HUES64 (cell line): ENCODE results near the gene CDC42BPB.

Source experiments
- H3K27ac ChIP-seq: 2 replicates; pipeline ENCODE4 v1.7.0; 2013; ENCODE audit warnings: low read depth, low read length, inconsistent platforms
- H3K27me3 ChIP-seq: 2 replicates; pipeline ENCODE4 v1.6.1; 2013; ENCODE audit warnings: mild to moderate bottlenecking, low read length; ENCODE audit not compliant: insufficient read depth
- H3K36me3 ChIP-seq: 2 replicates; pipeline ENCODE4 v1.6.1; 2013; ENCODE audit warnings: mild to moderate bottlenecking, low read length; ENCODE audit not compliant: insufficient read depth
- H3K4me1 ChIP-seq: 2 replicates; pipeline ENCODE4 v1.6.1; 2013; ENCODE audit warnings: mild to moderate bottlenecking, low read length, moderate library complexity; ENCODE audit not compliant: insufficient read depth
- H3K4me3 ChIP-seq: 2 replicates; pipeline ENCODE4 v1.5.1; 2013; ENCODE audit warnings: mild to moderate bottlenecking, low read length, moderate library complexity
- H3K9ac ChIP-seq: 2 replicates; pipeline ENCODE4 v1.6.1; 2013; ENCODE audit warnings: mild to moderate bottlenecking, low read depth, low read length
- H3K9me3 ChIP-seq: 2 replicates; pipeline ENCODE4 v1.6.1; 2013; ENCODE audit warnings: low read depth, low read length; ENCODE audit not compliant: insufficient read depth
- WGBS: fragments of 150-250, 120-280 bp; methylation state at CpG from one replicate; pipeline ENCODE4 v1.1.7; 2013; ENCODE audit warnings: missing lambda C conversion rate; 5-methylcytosine and 5-hydroxymethylcytosine counted together

CDC42BPB gene

GRCh38 chr14:103081951-103082350 is 24.6 kb upstream of the CDC42BPB start:
- no peaks in the 10 kb centered on the region for H3K36me3 ChIP-seq
- H3K9ac ChIP-seq = no peak overlapping the region
- H3K27me3 ChIP-seq = peaks cover 48% of the 10 kb centered on the region
- WGBS = 93% methylated on average over 2 of the region's 2 CpGs
- no peaks in the 10 kb centered on the region for H3K9me3 ChIP-seq
- H3K4me1 ChIP-seq = no peaks in the 10 kb centered on the region
- H3K4me3 ChIP-seq = no peak overlapping the region
- no peak overlapping the region for H3K27ac ChIP-seq

- Histone ChIP-seq H3K9me3 (no peaks in the 10 kb centered on the region), H3K4me1 (no peaks in the 10 kb centered on the region), H3K4me3 (no peak overlapping the region), H3K27me3 (peaks cover 46% of the 10 kb centered on the region), H3K9ac (no peak overlapping the region), H3K27ac (no peak overlapping the region), H3K36me3 (no peaks in the 10 kb centered on the region)
- 86% methylated on average over 11 of the region's 11 CpGs for WGBS
These were observed 21.7 kb upstream of the CDC42BPB start for GRCh38 chr14:103078860-103079587.

- Histone ChIP-seq H3K9me3 (no peaks in the 10 kb centered on the region), H3K4me1 (no peaks in the 10 kb centered on the region), H3K36me3 (no peaks in the 10 kb centered on the region), H3K27ac (no peak overlapping the region), H3K9ac (no peak overlapping the region), H3K4me3 (no peak overlapping the region), H3K27me3 (peaks cover 41% of the 10 kb centered on the region)
- 17% methylated on average over 9 of the region's 9 CpGs for WGBS
These were observed 21.0 kb upstream of the CDC42BPB start for GRCh38 chr14:103078420-103078749.

- WGBS = 34% methylated on average over 21 of the region's 21 CpGs
- H3K4me1 ChIP-seq = no peaks in the 10 kb centered on the region
- H3K9me3 ChIP-seq = no peaks in the 10 kb centered on the region
- no peaks in the 10 kb centered on the region for H3K36me3 ChIP-seq
- peaks cover 9% of the 10 kb centered on the region for H3K27me3 ChIP-seq
- H3K27ac ChIP-seq = no peak overlapping the region
- no peak overlapping the region for H3K9ac ChIP-seq
- H3K4me3 ChIP-seq = peak overlapping the region; percentile 63
These were observed 17.5 kb upstream of the CDC42BPB start for GRCh38 chr14:103074729-103075367.

- H3K27ac ChIP-seq = no peak overlapping the region
- no peaks in the 10 kb centered on the region for H3K36me3 ChIP-seq
- H3K27me3 ChIP-seq = peaks cover 9% of the 10 kb centered on the region
- no peaks in the 10 kb centered on the region for H3K9me3 ChIP-seq
- H3K4me3 ChIP-seq = no peak overlapping the region
- WGBS = 85% methylated on average over 21 of the region's 21 CpGs
- no peak overlapping the region for H3K9ac ChIP-seq
- no peaks in the 10 kb centered on the region for H3K4me1 ChIP-seq
These were observed 16.8 kb upstream of the CDC42BPB start for GRCh38 chr14:103073876-103074728.

- Histone ChIP-seq H3K9ac (no peak overlapping the region), H3K4me1 (no peaks in the 10 kb centered on the region), H3K36me3 (no peaks in the 10 kb centered on the region), H3K9me3 (no peaks in the 10 kb centered on the region), H3K27ac (no peak overlapping the region), H3K4me3 (no peak overlapping the region), H3K27me3 (peaks cover 9% of the 10 kb centered on the region)
- 91% methylated on average over 14 of the region's 14 CpGs for WGBS
These were observed 16.1 kb upstream of the CDC42BPB start for GRCh38 chr14:103073367-103073875.

GRCh38 chr14:103072595-103073366 is 15.4 kb upstream of the CDC42BPB start:
- Histone ChIP-seq H3K4me3 (no peak overlapping the region), H3K4me1 (no peaks in the 10 kb centered on the region), H3K36me3 (no peaks in the 10 kb centered on the region), H3K9me3 (no peaks in the 10 kb centered on the region), H3K27me3 (peaks cover 9% of the 10 kb centered on the region), H3K27ac (no peak overlapping the region), H3K9ac (no peak overlapping the region)
- 80% methylated on average over 20 of the region's 21 CpGs for whole genome bisulfite sequencing

GRCh38 chr14:103071544-103072251 is 14.3 kb upstream of the CDC42BPB start:
- Histone ChIP-seq H3K9ac (no peak overlapping the region), H3K27ac (no peak overlapping the region), H3K36me3 (no peaks in the 10 kb centered on the region), H3K27me3 (peaks cover 9% of the 10 kb centered on the region), H3K9me3 (no peaks in the 10 kb centered on the region), H3K4me1 (no peaks in the 10 kb centered on the region), H3K4me3 (no peak overlapping the region)
- WGBS = 92% methylated on average over 32 of the region's 32 CpGs

GRCh38 chr14:103070971-103071542 is 13.7 kb upstream of the CDC42BPB start:
- Histone ChIP-seq H3K4me3 (no peak overlapping the region), H3K27me3 (peaks cover 9% of the 10 kb centered on the region), H3K9ac (no peak overlapping the region), H3K9me3 (no peaks in the 10 kb centered on the region), H3K4me1 (no peaks in the 10 kb centered on the region), H3K36me3 (no peaks in the 10 kb centered on the region), H3K27ac (no peak overlapping the region)
- WGBS = 91% methylated on average over 21 of the region's 21 CpGs

- H3K9me3 ChIP-seq = no peaks in the 10 kb centered on the region
- peaks cover 8% of the 10 kb centered on the region for H3K27me3 ChIP-seq
- no peak overlapping the region for H3K9ac ChIP-seq
- no peaks in the 10 kb centered on the region for H3K36me3 ChIP-seq
- no peaks in the 10 kb centered on the region for H3K4me1 ChIP-seq
- no peak overlapping the region for H3K27ac ChIP-seq
- H3K4me3 ChIP-seq = no peak overlapping the region
- 83% methylated on average over 8 of the region's 8 CpGs for WGBS
These were observed 13.0 kb upstream of the CDC42BPB start for GRCh38 chr14:103070263-103070885.
